NCI-H524 (cell line): ENCODE results near the gene LRFN2.

Source experiments
- DNase-seq, 2 experiments: peaks; one replicate each; lab custom pipeline; 2025; lab: John Stamatoyannopoulos, UW

Gene LRFN2

GRCh38 chr6:40587240-40588069 is at the start of gene LRFN2:
LRFN2 (minus strand) TSS chr6:40587364.
- peak; percentile 62 to 77 for DNase-seq

- peak in 1 of 2 experiments; percentile 11 for DNase-seq
These were observed 47.3 kb upstream of the LRFN2 start for GRCh38 chr6:40634429-40634828.

GRCh38 chr6:40631744-40632143 is 44.6 kb upstream of the LRFN2 start:
- no peak for DNase-seq

GRCh38 chr6:40630488-40630887 is 43.3 kb upstream of the LRFN2 start:
- no peak for DNase-seq

GRCh38 chr6:40630051-40630450 is 42.9 kb upstream of the LRFN2 start:
- no peak for DNase-seq

- DNase-seq: no peak
These were observed 42.3 kb upstream of the LRFN2 start for GRCh38 chr6:40629463-40629862.

- DNase-seq: no peak
These were observed 40.2 kb upstream of the LRFN2 start for GRCh38 chr6:40627316-40627715.

GRCh38 chr6:40626886-40627285 is 39.7 kb upstream of the LRFN2 start:
- no peak for DNase-seq

GRCh38 chr6:40623932-40624331 is 36.8 kb upstream of the LRFN2 start:
- DNase-seq: no peak

- DNase-seq: no peak
These were observed 36.0 kb upstream of the LRFN2 start for GRCh38 chr6:40623178-40623577.

- peak; percentile 84 to 90 for DNase-seq
These were observed 33.5 kb upstream of the LRFN2 start for GRCh38 chr6:40620574-40621240.

- DNase-seq: no peak
These were observed 27.5 kb upstream of the LRFN2 start for GRCh38 chr6:40614671-40615070.

- DNase-seq: no peak
These were observed 24.7 kb upstream of the LRFN2 start for GRCh38 chr6:40611912-40612311.

GRCh38 chr6:40611434-40611833 is 24.3 kb upstream of the LRFN2 start:
- no peak for DNase-seq

GRCh38 chr6:40610229-40610628 is 23.1 kb upstream of the LRFN2 start:
- DNase-seq: no peak

GRCh38 chr6:40606981-40607380 is 19.8 kb upstream of the LRFN2 start:
- DNase-seq: no peak

GRCh38 chr6:40606526-40606925 is 19.4 kb upstream of the LRFN2 start:
- DNase-seq: no peak

GRCh38 chr6:40604082-40604481 is 16.9 kb upstream of the LRFN2 start:
- no peak for DNase-seq

GRCh38 chr6:40599555-40599954 is 12.4 kb upstream of the LRFN2 start:
- no peak for DNase-seq

GRCh38 chr6:40598516-40598915 is 11.4 kb upstream of the LRFN2 start:
- DNase-seq: no peak

- no peak for DNase-seq
These were observed 10.1 kb upstream of the LRFN2 start for GRCh38 chr6:40597301-40597700.

- peak in 1 of 2 experiments; percentile 58 for DNase-seq
These were observed 1.3 kb upstream of the LRFN2 start for GRCh38 chr6:40588480-40588879.

GRCh38 chr6:40588070-40588384 is 863 bp upstream of the LRFN2 start:
- DNase-seq: no peak
